HEK293T (cell line): ENCODE results near the gene GALM.
"Not testable (repeated sequence)": the region's sequence is repeated elsewhere in the genome, so short reads cannot be mapped to it uniquely, and the experiment has no call there.

Experiments
- ELF4 ChIP-seq: fragments of 450-650 bp; IDR thresholded peaks from 2 replicates; pipeline ENCODE4 v1.6.1; 2017; ENCODE audit warnings: antibody characterized with exemption
- FOXA1 ChIP-seq: fragments of 450-650 bp; IDR thresholded peaks from 2 replicates; pipeline ENCODE4 v1.6.1; 2016; ENCODE audit warnings: mild to moderate bottlenecking
- FOXK2 ChIP-seq: fragments of 450-650 bp; IDR thresholded peaks from 2 replicates; pipeline ENCODE4 v1.6.1; 2016; ENCODE audit warnings: mild to moderate bottlenecking
- FOXM1 ChIP-seq: fragments of 450-650 bp; IDR thresholded peaks from 2 replicates; pipeline ENCODE4 v1.6.1; 2017; ENCODE audit warnings: mild to moderate bottlenecking, borderline replicate concordance
- HDGF ChIP-seq: fragments of 450-650 bp; IDR thresholded peaks from 2 replicates; pipeline ENCODE4 v1.6.1; 2017; ENCODE audit warnings: antibody characterized with exemption, borderline replicate concordance
- L3MBTL2 ChIP-seq: fragments of 450-650 bp; conservative IDR thresholded peaks from 2 replicates; pipeline ENCODE4 v1.6.1; 2016; ENCODE audit warnings: mild to moderate bottlenecking
- SP1 ChIP-seq: fragments of 450-650 bp; IDR thresholded peaks from 2 replicates; pipeline ENCODE4 v1.6.1; 2017
- SUZ12 ChIP-seq: fragments of 450-650 bp; IDR thresholded peaks from 2 replicates; pipeline ENCODE4 v1.6.1; 2016; ENCODE audit warnings: mild to moderate bottlenecking
- TARDBP ChIP-seq: fragments of 450-650 bp; IDR thresholded peaks from 2 replicates; pipeline ENCODE4 v1.6.1; 2016
- TF ChIP-seq, protein P1 (sequence below): fragments of 450-650 bp; IDR thresholded peaks from 2 replicates; pipeline ENCODE4 v1.6.1; 2016

DNA sequence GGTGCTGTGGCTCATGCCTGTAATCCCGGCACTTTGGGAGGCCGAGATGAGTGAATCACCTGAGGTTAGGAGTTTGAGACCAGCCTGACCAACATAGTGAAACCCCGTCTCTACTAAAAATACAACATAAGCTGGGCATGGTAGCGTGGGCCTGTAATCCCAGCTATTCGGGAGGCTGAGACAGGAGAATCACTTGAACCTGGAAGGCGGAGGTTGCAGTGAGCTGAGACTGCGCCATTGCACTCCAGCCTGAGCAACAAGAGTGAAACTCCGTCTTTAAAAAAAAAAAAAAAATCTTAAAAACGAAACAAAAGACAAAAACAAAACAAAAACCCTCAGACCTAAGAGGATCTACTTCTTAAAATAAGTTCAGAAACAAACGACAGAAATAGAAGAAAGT lies 16.7 kb downstream of the GALM start:
- not testable (repeated sequence) for TF ChIP-seq SUZ12, SP1, ELF4, L3MBTL2, FOXM1, FOXK2, HDGF, FOXA1, TARDBP
- TF ChIP-seq, protein P1, sequence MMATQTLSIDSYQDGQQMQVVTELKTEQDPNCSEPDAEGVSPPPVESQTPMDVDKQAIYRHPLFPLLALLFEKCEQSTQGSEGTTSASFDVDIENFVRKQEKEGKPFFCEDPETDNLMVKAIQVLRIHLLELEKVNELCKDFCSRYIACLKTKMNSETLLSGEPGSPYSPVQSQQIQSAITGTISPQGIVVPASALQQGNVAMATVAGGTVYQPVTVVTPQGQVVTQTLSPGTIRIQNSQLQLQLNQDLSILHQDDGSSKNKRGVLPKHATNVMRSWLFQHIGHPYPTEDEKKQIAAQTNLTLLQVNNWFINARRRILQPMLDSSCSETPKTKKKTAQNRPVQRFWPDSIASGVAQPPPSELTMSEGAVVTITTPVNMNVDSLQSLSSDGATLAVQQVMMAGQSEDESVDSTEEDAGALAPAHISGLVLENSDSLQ, result not testable (repeated sequence)
